Measurements from ENCODE around the gene YPEL5.
"Not testable (repeated sequence)": the region's sequence is repeated elsewhere in the genome, so short reads cannot be mapped to it uniquely, and the experiment has no call there.

The YPEL5 gene

GRCh38 chr2:30146337-30147195 is at the start of gene YPEL5:
Gene YPEL5 (plus strand): TSS chr2:30147007. CDS start chr2:30156652, 9,645 bp downstream.
- DNase-seq = peak; percentile 97 to 100 (median 99)
- intact Hi-C loops (cut with DNase I) = no loop called here

DNA sequence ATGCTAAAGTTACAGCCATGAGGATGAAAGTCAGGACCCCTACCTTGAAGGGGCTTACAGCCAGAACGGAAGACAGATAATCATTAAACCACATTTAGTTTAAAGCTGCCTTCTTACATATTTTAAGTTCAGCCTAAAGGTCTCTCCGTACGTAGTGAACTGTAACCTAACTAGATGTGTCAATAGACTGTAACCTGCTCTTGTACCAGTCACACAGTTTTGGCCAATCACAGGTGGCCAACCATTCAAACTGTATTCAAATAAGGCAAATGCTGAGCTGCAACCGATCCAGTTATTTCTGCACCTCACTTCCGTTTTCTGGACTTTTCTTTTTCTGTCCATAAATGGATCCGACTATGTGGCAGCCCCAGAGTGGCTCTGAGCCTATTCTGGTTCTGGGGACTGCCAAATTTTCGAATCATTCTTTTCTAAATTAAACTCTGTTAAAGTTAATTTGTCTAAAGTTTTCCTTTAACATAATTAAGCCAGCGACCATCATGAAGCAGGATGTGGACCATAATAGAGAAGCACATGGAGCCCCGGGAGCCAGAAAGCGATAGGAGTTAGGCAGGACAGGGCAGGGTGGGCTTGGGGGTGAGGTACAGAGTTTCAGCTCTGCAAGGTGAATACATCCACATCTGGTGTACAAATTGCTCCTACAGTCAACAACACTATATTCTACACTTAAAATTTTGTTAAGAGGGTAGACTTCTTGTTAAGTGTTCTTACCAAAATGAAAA is 48.4 kb upstream of the YPEL5 start:
- DNase-seq = no peak
- intact Hi-C loops (cut with DNase I) = no loop called here

- DNase-seq; intact Hi-C loops (cut with DNase I): not testable (repeated sequence)
Measured at GRCh38 chr2:30099366-30099765, 47.4 kb upstream of the YPEL5 start.

DNA sequence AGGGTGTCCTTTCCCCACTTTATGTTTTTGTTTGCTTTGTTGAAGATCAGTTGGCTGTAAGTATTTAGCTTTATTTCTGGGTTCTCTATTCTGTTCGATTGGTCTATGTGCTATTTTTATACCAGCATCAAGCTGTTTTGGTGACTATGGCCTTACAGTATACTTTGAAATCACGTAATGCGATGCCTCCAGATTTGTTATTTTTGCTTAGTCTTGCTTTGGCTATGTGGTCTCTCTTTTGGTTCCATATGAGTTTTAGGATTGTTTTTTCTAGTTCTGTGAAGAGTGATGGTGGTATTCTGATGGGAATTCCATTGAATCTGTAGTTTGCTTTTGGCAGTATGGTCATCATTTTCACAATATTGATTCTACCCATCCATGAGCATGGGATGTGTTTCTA is 46.1 kb upstream of the YPEL5 start:
- intact Hi-C loops (cut with DNase I); DNase-seq: not testable (repeated sequence)

GRCh38 chr2:30104307-30104706 is 42.5 kb upstream of the YPEL5 start:
- intact Hi-C loops (cut with DNase I) = no loop called here

GRCh38 chr2:30105556-30105955 is 41.3 kb upstream of the YPEL5 start:
- intact Hi-C loops (cut with DNase I) = no loop called here
- DNase-seq = no peak

More at GRCh38 chr2:30104307-30104706, 42.5 kb upstream of the YPEL5 start:
- no peak for DNase-seq

DNA sequence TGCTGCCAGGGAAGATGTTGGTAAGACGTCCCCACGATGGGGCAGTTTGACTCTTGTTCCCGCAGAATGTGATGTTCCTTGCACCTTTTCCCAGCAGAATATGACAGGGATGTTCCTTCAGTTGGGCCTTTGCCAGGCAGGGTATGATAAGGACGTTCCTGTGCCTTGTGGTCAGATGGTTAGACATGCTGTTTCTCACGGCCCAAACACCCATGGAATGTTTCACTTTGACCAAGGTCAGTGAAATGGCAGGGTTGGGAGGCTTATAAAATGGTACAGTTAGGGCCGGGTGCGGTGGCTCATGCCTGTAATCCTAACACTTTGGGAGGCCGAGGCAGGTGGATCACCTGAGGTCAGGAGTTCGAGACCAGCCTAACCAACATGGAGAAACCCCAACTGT is 40.3 kb upstream of the YPEL5 start:
- intact Hi-C loops (cut with DNase I) = no loop called here
- DNase-seq = no peak

DNA sequence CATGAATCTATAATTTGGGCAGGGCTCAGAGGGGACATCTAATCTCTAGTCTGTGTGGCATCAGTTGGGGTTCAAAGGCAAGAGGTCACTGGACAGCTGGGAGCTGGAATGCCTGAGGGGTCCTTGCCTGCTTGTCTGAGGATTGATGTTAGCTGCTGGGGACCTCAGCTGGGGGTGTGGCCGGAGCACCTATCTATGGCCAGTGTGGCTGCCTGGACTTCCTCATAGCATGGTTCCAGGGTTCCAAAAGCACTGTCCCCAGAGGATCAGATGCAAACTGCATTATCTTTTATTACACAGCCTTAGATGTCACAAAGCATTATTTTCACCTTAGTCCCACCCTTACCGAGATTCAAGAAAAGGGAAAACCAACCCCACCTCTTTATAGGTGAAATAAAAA is 38.6 kb upstream of the YPEL5 start:
- no peak for DNase-seq
- intact Hi-C loops (cut with DNase I) = no loop called here

- intact Hi-C loops (cut with DNase I) = no loop called here
- no peak for DNase-seq
Measured at GRCh38 chr2:30108851-30109250, 38.0 kb upstream of the YPEL5 start.

DNA sequence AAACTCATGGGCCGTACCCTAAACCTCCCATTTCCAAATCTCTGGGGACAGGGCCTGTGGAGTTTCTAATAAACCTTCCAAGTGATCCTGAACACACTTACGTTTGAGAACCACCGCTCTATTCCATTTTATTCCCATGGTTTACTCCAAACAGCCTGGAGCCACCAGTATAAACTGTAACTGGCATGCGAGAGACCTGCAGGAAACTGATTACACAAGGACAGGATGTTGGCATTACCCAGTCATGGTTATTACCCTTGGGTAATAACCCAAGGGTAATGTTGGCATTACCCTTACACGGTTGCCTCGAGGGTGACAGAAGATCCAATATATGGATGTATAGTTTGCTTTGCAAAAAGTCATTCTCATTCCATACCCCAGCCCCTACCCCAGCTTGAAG is 37.0 kb upstream of the YPEL5 start:
- intact Hi-C loops (cut with DNase I) = no loop called here
- DNase-seq = no peak

DNA sequence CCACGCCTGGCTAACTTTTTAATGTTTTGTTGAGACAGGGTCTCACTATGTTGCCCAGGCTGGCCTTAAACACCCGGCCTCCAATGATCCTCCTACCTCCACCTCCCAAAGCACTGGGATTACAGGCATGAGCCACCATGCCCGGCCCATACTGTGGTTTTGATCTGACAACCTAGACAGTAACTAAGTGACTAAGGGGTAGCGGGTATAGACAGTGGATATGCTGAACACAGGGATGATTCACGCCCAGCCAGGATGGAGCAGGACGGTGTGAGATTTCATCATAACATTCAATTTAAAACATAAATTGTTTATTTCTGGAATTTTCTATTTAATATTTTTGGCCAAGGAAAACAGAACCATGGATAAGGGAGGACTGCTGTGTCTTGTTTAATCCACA is 36.0 kb upstream of the YPEL5 start:
- DNase-seq = no peak
- intact Hi-C loops (cut with DNase I) = no loop called here

DNA sequence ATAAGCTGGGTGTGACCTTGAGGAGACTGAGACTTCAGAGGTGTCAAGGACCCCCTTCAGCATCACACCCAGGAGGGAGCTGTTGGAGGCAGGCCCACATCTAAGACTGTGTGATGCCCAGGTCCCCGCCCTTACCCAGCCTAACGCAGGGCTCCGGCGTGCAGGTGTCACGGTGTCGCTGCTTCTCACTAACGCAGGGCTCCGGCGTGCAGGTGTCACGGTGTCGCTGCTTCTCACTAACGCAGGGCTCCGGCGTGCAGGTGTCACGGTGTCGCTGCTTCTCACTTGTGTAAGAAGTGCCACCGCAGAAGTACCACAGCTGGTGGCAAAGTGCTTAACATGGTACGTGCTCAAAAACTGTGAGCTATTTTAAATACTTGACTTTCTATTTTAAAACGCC is 35.6 kb upstream of the YPEL5 start:
- DNase-seq; intact Hi-C loops (cut with DNase I): not testable (repeated sequence)

- intact Hi-C loops (cut with DNase I) = no loop called here
- DNase-seq = peak in 1 of 10 donors; percentile 31
Measured at GRCh38 chr2:30112561-30112960, 34.2 kb upstream of the YPEL5 start.

DNA sequence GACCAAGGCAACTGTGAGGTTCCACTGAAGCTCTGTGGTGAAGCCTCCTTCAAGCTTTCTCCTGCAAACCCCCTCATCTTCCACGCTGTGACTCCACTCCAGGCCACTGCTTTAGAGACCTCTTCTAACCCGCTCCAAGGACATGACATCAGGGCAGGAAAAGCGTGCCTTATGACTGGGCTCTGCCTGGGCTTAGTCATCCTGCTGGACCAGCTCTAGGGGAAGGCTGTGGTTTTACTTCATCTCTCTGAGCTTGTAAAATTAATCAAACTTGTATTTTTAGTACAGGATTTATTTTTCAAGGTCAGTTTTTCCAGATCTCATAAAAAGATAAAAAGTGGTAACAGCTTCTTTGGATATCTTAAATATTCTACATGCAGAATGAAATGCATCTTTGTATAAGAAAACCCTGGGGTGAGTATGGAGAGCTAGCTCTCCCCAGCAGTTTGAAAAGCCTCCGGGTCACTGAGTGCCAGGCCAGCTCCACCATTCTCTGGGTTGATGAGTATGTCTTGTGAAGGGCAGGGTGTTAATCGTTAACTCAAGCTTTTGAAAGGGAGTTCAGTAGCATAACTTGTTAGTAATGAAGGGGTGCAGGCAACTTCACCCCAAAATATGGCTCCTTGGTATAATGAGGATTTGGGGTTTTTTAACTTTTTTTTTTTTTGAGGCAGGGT is 33.1 kb upstream of the YPEL5 start:
- DNase-seq = peak in 1 of 10 donors; percentile 39
- intact Hi-C loops (cut with DNase I) = no loop called here

- intact Hi-C loops (cut with DNase I) = loop anchor here (1.0 kb wide), 1 partner anchor 24 kb away; no protein-coding TSS in a partner anchor
- peak; percentile 70 to 97 (median 91) for DNase-seq
Measured at GRCh38 chr2:30115141-30115980, 31.4 kb upstream of the YPEL5 start.

DNA sequence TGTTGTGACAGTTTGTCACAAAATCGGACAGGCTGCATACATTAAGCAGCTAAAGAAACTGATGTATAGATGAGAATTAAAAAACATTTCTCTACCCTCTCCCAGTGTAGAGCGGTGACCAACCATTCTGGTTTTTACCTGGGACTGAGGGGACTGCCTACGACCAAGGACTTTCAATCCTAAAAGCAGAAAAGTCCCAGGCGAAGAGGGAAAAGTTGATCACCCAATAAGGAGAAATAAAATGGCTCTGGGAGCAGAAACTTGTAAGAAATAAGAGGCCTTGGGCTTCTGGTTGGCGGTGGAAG is 30.9 kb upstream of the YPEL5 start:
- DNase-seq = no peak
- intact Hi-C loops (cut with DNase I) = loop anchor here (1.0 kb wide), 1 partner anchor 25 kb away; no protein-coding TSS in a partner anchor

- DNase-seq = peak in 1 of 10 donors; percentile 39
- intact Hi-C loops (cut with DNase I) = no loop called here
Measured at GRCh38 chr2:30122362-30122761, 24.4 kb upstream of the YPEL5 start.

DNA sequence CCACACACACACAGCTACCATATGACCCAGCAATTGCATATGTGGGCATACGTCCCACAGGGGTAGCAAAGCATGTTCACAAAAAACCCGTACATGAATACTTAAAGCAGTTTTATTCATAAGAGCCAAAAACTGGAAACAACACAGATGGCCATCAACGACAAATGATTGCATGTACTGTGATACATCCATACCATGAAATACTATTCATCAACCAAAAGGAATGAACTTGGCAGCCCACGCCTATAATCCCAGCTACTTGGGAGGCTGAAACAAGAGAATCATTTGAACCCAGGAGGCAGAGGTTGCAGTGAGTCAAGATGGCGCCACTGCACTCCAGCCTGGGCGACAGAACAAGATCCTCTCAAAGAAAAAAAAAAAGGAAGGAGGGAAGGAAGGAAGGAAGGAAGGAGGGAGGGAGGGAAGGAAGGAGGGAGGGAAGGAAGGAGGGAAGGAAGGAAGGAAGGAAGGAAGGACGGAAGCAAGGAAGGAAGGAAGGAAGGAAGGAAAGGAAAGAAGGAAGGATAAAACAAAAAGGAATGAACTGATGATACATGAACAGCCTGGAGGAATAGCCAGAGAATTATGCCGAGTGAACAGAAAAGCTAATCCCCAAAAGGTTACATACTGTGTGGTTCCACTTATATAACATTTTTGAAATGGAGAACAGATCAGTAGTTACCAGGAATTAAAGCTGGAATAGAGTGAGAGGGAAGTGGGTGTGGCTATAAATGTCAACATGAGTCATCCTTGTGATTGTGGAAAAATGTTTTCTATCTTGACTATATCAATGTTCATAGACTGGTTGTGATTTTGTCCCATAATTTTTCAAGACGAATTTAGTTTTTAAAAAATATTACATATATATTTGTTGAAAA is 19.6 kb upstream of the YPEL5 start:
- no peak for DNase-seq
- intact Hi-C loops (cut with DNase I) = no loop called here

GRCh38 chr2:30134582-30134981 is 12.2 kb upstream of the YPEL5 start:
- intact Hi-C loops (cut with DNase I) = no loop called here
- no peak for DNase-seq
